ES-I3 (cell line): ENCODE results near the gene ZDHHC7.

Experiments used
- H3K36me3 ChIP-seq: 2 replicates; pipeline ENCODE4 v1.6.1; 2013; ENCODE audit warnings: mild to moderate bottlenecking, low read length, control low read depth, moderate library complexity; ENCODE audit not compliant: insufficient read depth
- H3K4me1 ChIP-seq: 2 replicates; pipeline ENCODE4 v1.6.1; 2013; ENCODE audit warnings: mild to moderate bottlenecking, control low read depth, low read length; ENCODE audit not compliant: insufficient read depth
- H3K9ac ChIP-seq: 2 replicates; pipeline ENCODE4 v1.6.1; 2013; ENCODE audit warnings: low read depth, mild to moderate bottlenecking, low read length, moderate library complexity
- H3K9me3 ChIP-seq: 2 replicates; pipeline ENCODE4 v1.6.1; 2013; ENCODE audit warnings: mild to moderate bottlenecking, low read length, moderate library complexity; ENCODE audit not compliant: control insufficient read depth, insufficient read depth

ZDHHC7 gene

GRCh38 chr16:85003076-85003475 is 8.3 kb downstream of the ZDHHC7 start:
- peaks cover 38% of the 10 kb centered on the region for H3K4me1 ChIP-seq

DNA sequence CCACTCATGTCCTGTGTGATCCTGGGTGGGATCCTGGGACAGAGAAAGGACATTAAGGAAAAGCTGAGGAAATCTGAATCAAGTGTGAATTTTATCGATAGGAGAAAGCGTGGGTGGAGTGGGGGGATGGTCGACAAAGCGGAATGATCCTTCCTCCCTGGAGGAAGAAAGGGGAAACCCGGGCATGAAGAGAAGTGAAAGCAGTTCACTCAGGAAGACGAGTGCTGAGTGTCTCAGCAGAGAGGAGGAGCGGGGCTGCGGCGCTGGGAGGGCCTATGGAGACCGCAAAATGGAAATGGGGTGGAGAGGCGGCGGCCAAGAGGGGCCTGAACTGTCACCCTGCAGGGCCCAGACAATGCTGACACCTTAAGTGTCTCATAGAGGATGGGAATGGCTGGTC is 8.7 kb downstream of the ZDHHC7 start:
- Histone ChIP-seq H3K9ac (no peak overlapping the region), H3K4me1 (peaks cover 38% of the 10 kb centered on the region), H3K9me3 (no peaks in the 10 kb centered on the region), H3K36me3 (no peaks in the 10 kb centered on the region)

More at GRCh38 chr16:85003076-85003475, 8.3 kb downstream of the ZDHHC7 start:
- Histone ChIP-seq H3K36me3 (no peaks in the 10 kb centered on the region), H3K9ac (no peak overlapping the region), H3K9me3 (no peaks in the 10 kb centered on the region)

GRCh38 chr16:85002099-85002541 is 9.2 kb downstream of the ZDHHC7 start:
- peaks cover 38% of the 10 kb centered on the region for H3K4me1 ChIP-seq
- no peaks in the 10 kb centered on the region for H3K36me3 ChIP-seq
- no peaks in the 10 kb centered on the region for H3K9me3 ChIP-seq
- H3K9ac ChIP-seq, result no peak overlapping the region

DNA sequence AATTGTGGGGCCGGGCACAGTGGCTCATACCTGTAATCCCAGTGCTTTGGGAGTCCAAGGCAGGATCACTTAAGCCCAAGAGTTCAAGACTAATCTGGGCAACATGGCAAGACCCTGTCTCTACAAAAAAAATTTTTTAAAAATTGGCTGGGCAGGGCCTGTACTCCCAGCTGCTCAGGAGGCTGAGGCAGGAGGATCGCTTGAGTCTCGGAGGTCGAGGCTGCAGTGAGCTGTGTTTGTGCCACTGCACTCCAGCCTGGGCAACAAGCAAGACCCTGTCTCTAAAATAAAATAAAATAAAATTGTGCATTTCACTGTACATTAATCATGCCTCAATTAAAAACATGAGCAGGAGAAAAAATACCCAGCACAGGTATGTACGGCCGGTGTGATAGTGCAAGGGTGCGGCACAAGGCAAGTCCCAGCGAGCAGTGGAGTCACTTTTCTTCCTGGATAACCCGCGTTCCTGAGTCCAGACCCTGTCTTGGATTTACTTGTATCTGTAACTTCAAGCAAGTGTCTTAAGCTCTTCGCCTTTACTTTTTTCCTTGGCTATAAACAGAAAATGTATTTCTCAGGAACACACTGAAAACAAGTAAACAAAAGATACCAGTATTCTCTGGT is 11.4 kb downstream of the ZDHHC7 start:
- peaks cover 31% of the 10 kb centered on the region for H3K4me1 ChIP-seq

DNA sequence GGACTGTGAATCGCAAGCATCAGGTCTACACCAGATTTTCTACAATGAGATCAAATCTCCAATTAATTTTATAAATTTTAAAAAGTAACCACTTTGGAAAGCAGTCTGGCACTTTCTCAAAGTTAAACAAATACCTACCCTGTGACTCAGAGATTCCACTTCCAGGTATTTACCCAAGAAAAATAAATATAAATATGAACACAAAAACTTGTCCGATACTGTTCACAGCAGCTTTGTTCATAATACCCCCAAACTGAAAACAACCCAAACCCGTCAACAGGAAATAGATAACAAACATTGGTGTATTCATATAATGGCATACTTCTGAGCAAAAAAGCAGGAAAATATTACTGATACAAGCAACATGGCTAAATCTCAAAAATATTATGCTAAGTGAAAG is 12.1 kb downstream of the ZDHHC7 start:
- H3K36me3 ChIP-seq, result peaks cover 3% of the 10 kb centered on the region; the same call in 1 of the 2 replicates
- H3K4me1 ChIP-seq, result peaks cover 30% of the 10 kb centered on the region
- H3K9me3 ChIP-seq, result no peaks in the 10 kb centered on the region
- H3K9ac ChIP-seq, result no peak overlapping the region

More for the DNA sequence above, 11.4 kb downstream of the ZDHHC7 start:
- Histone ChIP-seq H3K9ac (no peak overlapping the region), H3K36me3 (peaks cover 1% of the 10 kb centered on the region; the same call in 1 of the 2 replicates), H3K9me3 (no peaks in the 10 kb centered on the region)

DNA sequence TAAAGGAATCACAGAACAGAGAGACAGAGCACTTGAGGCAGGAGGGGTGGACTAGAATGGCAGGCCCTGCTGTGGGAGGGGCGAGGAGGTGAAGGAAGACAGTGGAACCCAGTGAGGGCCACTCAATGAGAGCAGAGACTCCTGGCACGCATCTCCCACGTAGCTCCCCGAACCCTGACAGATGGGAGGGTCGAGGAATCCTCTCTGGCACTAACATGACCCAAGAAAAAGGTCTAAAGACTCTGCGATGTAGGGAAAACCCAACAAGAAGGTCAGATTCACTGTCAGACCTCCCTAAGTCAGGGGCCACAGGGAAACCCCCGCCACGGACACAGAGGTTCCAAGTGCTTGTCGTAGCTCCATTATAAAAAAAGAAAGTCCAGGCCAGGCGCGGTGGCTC is 15.0 kb downstream of the ZDHHC7 start:
- Histone ChIP-seq H3K4me1 (peaks cover 8% of the 10 kb centered on the region), H3K36me3 (peaks cover 3% of the 10 kb centered on the region), H3K9me3 (no peaks in the 10 kb centered on the region), H3K9ac (no peak overlapping the region)

- H3K9me3 ChIP-seq, result no peaks in the 10 kb centered on the region
- H3K4me1 ChIP-seq, result peaks cover 8% of the 10 kb centered on the region
- no peak overlapping the region for H3K9ac ChIP-seq
- H3K36me3 ChIP-seq, result peaks cover 3% of the 10 kb centered on the region
Observed at GRCh38 chr16:84995663-84996062, 15.7 kb downstream of the ZDHHC7 start.

DNA sequence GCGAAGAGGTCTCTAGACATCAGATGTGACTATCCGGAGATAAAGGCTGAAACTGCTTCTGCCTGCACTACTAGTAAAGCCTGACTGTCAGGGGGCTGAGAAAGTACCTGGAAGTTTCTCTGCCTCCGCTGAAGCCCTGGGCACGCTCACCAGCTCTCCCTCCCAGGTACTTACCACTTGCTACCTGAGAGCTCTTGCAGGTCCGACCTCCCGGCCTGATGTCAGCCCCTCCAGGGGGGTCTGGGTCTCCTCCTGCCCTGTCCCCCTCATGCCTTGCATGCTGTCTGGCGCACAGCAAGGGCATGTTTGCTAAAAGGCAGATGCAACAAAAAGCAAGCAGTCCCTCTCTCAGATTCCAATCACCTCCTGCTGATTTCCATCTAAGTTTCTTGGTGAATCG is 17.4 kb downstream of the ZDHHC7 start:
- peaks cover 13% of the 10 kb centered on the region for H3K36me3 ChIP-seq
- H3K4me1 ChIP-seq, result peaks cover 8% of the 10 kb centered on the region
- H3K9ac ChIP-seq, result no peak overlapping the region
- H3K9me3 ChIP-seq, result no peaks in the 10 kb centered on the region

GRCh38 chr16:84992717-84993075 is 18.6 kb downstream of the ZDHHC7 start:
- Histone ChIP-seq H3K9me3 (no peaks in the 10 kb centered on the region), H3K36me3 (peaks cover 16% of the 10 kb centered on the region), H3K4me1 (peaks cover 8% of the 10 kb centered on the region), H3K9ac (no peak overlapping the region)

DNA sequence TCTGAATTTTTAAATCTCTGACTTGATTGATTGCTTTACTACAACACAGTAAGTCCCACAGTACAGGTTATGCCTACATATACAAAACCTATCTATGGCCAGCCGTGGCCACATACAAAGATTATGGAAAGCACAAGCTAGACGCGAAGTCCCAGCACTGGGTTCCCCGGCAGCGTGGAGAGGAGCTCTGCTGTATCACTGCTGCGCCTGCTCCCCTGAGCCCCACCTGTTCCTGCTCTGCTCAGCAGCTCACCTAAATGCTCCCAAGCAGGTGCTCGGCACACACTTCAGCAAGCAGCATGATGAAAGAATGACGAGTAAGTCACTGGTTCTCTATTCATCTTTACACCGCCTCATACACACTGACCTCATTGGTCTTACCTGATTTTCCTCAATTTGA is 20.6 kb downstream of the ZDHHC7 start:
- Histone ChIP-seq H3K36me3 (peaks cover 18% of the 10 kb centered on the region), H3K9ac (no peak overlapping the region), H3K4me1 (peaks cover 8% of the 10 kb centered on the region), H3K9me3 (no peaks in the 10 kb centered on the region)

DNA sequence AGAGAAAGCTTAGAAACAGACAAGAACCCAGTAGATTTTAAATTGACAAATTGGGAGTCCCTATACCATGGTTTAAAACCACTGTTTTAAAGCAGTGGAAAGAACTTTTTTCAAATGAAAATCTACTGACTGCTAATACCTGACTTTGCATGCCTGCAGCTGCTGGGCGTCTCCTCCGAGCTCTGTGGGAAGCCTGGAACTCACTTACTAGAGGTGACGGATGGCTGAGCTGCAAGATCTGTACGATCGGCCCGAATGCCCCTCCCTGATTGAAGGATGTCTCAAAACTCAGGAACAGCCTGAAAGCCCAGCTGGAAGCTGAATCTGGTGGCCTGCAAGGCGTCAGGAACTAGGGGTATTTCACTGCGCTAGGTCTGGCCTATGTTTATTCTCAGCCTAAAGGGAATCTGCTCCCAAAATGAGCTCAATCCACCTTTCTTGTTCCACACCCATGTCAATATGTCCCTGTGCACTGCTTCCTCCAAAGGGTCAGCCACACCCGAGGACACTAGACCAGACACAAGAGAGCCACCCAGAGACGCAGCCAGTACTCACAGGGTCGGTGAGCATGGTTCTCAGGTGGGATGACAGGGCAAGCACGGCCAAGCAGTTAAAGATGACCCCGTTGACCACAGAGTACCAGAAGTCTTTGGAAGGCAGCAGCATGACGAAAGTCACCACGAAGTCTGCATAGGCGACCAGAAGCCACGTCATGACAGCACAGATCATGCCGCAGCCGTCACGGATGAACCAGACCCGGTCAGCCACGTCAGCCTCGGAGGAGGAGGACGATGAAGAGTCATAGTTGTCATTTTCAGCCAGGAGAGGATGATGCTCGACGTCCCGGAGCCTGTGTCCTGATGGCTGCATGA is 21.4 kb downstream of the ZDHHC7 start:
- Histone ChIP-seq H3K4me1 (peaks cover 5% of the 10 kb centered on the region), H3K9me3 (no peaks in the 10 kb centered on the region), H3K9ac (no peak overlapping the region), H3K36me3 (peaks cover 16% of the 10 kb centered on the region)

DNA sequence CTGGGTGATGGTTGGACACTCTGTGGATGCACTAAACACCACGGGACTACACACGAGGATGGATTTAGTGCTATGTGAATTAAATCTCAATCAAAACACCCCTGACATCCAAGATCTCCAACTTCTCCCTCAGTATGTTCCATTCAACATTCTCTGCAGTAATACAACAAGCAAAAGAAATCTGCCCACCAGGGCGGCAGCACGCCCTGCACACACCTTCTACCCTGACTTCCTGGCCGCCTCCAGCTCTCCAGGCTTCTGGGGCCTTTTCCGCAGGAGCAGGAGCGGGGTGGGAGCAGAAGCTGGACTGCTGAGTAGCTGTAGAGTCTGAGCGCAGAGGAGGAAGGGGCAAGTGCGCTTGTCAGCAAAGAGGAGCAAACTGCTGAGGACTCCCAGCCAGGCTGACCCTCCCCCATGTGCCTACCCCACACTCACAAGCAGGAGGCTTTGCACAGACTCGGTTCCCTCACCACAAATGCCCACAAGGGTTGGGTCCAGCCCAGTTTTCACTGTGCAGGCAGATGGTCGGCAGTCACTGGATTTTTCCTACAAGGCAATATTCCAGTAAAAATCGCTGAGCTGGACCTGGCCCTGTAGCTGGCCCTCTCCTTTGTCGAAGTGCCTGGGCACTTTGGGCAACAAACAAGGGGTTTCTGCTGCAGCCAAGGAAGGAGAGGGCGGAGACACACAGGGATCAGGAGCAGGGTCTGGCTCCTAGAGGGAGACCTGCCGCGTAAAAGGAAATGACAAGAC is 22.8 kb downstream of the ZDHHC7 start:
- H3K36me3 ChIP-seq, result peaks cover 15% of the 10 kb centered on the region; the same call in 1 of the 2 replicates
- no peaks in the 10 kb centered on the region for H3K9me3 ChIP-seq
- H3K9ac ChIP-seq, result no peak overlapping the region
- no peaks in the 10 kb centered on the region for H3K4me1 ChIP-seq

GRCh38 chr16:84986879-84987278 is 24.5 kb downstream of the ZDHHC7 start:
- H3K36me3 ChIP-seq, result peaks cover 15% of the 10 kb centered on the region
- no peak overlapping the region for H3K9ac ChIP-seq
- no peaks in the 10 kb centered on the region for H3K9me3 ChIP-seq
- no peaks in the 10 kb centered on the region for H3K4me1 ChIP-seq

DNA sequence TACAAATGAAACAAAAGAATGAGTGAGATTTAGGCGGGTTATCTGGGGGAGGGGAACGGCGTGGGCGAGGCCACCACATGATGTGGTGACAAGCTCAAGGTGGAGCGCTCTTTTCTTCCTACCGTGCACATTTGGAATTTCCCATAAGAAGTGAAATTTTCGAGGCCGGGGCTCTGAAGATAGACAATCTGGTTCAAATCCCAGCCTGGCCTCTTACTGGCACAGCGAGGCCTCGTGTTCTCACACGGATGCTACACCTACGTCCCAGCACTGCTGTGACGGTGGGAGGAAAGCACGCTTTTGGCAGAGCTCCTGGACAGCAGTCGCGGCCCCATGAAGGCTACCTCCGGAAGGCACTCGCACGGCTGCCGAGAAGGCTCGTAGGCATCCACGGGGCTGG is 25.2 kb downstream of the ZDHHC7 start:
- no peaks in the 10 kb centered on the region for H3K9me3 ChIP-seq
- no peaks in the 10 kb centered on the region for H3K4me1 ChIP-seq
- no peak overlapping the region for H3K9ac ChIP-seq
- peaks cover 15% of the 10 kb centered on the region for H3K36me3 ChIP-seq
